Measurements from ENCODE around the gene LYL1.

LYL1 gene

DNA sequence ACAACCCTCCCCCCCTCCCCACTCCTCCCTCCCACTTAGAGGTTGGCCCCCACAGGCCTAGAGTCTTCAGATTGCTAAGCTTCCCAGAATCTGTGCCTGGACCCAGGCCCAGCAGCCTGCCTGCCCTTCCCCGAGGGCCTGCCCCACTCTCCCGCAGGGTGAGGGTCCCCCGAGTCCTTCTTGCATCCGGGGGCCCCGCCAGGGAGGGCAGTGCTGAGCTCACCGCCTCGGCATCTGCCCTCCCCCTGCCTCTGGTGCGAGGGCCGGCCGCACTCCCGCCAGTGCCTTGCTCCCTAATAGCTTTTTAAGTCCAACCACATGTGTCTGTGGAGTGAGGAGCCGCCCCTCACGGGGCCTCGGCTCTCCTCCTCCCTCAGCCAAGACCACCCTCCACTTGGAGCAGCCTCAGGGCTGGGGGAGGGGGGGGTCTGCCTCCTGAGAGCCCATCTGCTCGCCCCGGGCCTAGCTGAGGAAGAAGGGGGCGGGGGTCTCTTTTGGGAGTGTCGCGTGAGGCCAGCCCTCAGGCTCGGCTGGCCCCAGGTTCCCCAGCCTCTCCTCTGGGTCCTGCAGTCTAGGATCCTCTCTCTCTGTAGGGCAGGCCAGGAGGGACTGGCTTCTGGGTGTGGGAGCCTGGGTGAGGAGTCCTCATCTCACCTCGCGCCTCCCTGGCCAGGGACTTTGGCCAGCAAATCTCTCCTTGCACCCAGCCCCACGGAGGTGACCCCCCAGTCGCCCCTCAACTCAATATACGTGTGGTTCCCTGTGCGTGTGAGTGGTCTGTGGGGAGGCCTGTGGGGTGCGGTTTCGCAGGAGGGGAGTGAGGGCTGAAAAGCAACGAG is 47.2 kb downstream of the LYL1 start:
- DNase-seq (ENCODE audit: low read depth): no peak

DNA sequence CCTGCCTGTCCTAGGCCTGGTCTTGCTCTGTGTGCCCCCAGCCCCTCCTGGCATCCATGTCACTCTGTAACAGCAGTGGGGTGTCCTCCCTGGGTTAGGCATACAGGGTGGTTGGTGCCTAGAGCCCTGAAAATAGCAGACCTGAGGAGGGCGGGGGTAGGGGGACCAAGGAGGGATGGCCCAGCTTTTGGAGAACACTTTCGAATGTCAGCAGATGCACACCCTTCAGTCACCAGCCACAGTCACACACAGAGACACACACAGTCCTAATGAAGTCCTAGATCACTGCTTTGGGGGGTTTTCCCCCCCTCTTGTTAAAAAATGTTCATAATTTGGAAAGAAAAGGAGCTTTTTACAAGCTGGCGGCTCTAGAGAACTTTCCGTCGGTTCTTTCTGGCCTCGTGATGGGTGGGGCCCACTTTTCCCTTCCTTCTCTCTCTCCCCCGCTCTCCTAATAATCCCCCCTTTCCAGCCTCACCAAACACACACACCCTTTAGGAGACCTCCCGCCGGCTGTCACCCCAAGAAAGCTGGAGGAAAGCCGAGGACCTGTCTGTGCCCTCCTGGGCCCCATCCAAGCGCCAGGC is 47.9 kb downstream of the LYL1 start:
- DNase-seq (ENCODE audit: low read depth): no peak

DNA sequence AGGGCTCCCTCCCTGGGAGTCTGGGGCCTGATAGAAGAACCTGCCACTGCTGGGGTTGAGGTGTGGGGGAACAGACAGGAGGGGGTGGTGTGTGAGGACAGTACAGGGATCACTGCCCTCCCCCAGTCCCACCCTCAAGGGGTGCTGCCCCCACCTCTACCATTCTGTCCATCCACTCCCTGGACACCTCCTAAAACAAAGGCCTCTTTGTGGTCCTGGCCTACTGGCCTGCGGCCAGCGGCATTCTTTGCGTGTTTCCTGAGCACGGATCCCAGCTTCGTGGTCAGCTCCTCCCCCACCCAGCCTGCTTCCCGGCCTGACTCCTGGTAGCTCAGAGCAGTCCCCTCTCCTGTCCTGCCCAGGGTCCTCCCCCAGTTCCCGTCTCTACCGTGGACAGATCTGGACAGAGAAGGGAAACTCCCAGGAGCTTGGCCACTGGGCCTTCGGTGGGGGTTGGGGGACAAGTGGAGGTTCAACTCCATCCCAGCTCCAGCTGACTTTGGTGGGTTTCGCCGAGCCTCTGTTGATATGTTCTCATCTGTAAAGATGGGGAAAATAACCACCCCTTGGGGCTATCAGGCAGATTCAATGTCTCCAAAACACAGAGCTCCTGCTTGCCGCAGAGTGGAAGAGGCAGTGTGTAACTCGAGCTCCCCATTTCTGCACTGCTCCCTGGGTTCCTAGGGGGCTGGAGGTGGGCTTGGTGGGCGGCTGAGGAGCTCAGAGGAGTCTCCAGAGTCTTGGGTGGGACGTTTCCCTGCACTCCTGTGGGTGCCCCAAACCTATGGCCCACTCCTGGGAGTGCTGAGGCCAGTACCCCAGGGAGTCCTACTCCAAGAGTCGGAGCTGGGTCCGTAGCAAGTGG is 48.7 kb downstream of the LYL1 start:
- peak; percentile 78 for DNase-seq (ENCODE audit: low read depth)

DNA sequence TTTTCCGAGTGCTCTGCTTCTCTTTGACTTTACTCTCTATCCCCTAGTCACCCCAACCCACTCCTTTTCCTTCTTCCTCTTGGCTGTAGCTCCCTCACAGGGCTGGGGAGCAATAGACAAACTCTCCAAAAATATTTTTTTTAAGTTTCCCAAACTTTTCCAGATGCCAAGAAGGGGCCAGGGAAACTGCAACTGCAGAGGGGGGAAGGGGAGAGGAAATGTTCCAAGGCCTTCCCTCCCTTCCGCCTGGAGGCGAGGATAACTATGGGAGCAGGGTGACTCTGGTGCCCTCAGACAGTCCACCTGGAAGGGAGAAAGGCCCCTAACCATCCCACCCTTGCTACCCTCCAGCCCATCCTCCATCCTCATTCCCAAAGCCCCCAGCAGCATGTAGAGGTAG is 49.4 kb downstream of the LYL1 start:
- DNase-seq (ENCODE audit: low read depth): no peak

DNA sequence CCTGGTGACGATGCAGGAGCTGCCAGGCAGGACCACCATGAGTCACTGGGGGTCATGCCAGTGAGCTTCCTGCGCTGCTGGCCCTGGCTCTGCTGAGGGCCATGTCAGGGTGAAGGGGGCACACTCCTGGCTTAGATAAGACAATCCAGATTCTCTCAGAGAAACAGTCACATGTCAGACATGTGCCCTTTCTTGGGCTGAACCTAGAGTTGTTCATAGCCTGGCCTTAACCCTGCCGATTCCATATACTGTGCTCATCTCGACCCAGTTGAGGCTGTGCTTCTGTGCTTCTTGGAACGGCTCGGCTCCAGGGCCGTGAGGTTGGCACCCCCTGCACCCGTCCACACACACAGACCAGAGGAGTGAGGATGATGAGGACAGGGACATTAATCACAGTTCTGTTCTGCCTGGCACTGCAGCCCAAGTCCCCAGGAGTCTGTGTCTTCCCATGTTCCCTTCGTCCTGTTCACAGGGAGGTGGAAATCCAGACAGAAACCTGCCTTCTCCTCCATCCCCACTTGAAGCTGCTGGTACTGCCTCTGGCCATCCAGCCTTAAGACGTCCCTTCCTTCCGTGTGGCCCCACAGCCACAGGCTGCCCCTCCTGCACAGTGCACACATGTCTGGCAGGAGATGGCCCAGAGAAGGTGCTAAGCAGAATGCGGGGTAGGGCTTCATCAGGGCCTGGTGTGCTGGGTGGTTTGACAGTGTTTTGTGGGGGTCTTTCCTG is 50.0 kb downstream of the LYL1 start:
- DNase-seq (ENCODE audit: low read depth): no peak

DNA sequence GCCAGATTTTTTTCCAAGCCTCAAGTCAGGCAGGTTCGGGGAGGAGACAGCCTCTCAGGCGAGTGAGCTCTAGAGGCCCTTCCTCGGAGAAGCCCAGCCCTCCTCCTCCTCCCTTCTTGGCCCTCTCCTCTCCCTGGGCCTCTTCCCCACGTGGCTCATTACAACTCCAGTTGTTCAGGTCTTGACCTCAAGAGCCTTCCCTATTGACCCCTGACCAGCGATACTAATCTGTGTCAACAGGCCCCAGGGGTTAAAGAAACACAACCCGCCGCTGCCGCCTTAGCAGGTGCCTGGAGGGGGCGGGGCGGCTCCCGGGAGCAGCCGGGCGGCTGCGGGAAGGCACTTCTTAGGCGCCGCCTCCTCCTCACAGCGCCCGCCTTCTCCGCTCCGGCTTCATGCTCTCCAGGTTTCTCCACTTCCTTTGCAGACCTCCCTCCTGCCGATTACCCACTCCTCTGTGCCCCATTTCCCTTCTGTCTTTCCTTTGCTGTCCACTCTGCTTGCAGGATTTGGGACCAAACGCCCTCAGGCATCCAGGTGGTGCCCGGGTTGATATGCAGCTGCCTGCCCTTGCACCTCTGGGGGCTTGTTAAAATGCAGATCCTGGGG is 51.0 kb downstream of the LYL1 start:
- no peak for DNase-seq (ENCODE audit: low read depth)

DNA sequence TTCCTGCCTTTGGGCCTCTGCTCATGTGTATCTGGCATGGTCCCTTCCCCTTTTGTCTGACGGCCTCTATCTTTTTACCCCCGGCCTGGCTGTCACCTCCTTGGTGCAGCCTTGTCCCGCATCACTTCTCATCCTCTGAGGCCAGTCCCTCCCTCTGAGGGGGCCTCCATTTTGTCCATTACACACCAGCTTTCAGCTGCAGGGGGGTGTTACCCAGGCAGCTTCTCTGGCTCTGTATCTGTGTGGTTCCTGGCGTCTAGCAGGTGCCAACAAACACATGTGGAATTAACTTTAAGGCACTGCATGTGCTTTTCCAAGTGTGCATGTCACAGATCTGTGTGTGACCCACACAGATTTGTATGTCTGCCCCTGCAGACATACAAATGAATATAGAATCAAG is 52.4 kb downstream of the LYL1 start:
- DNase-seq (ENCODE audit: low read depth): no peak
